NCI-H1048 (cell line): Measurements from ENCODE around the gene EID2B.

ENCODE experiments used
- DNase-seq: peaks from one replicate; lab custom pipeline; 2025; lab: John Stamatoyannopoulos, UW

The EID2B gene

GRCh38 chr19:39531834-39532232 lies 819 bp downstream of the EID2B start:
- DNase-seq, result no peak

GRCh38 chr19:39525205-39525604 lies 7.4 kb downstream of the EID2B start:
- no peak for DNase-seq

GRCh38 chr19:39524495-39524894 lies 8.2 kb downstream of the EID2B start:
- no peak for DNase-seq

- DNase-seq, result no peak
Measured at GRCh38 chr19:39520541-39521484, 11.8 kb downstream of the EID2B start.

GRCh38 chr19:39518975-39519374 lies 13.7 kb downstream of the EID2B start:
- DNase-seq, result no peak

- DNase-seq, result no peak
Measured at GRCh38 chr19:39518458-39518857, 14.2 kb downstream of the EID2B start.

GRCh38 chr19:39517432-39517831 lies 15.2 kb downstream of the EID2B start:
- no peak for DNase-seq

GRCh38 chr19:39516270-39516669 lies 16.4 kb downstream of the EID2B start:
- no peak for DNase-seq

GRCh38 chr19:39515551-39516191 lies 17.0 kb downstream of the EID2B start:
- DNase-seq, result no peak

- DNase-seq, result no peak
Measured at GRCh38 chr19:39514840-39515550, 17.7 kb downstream of the EID2B start, which contains the start of gene SELENOV. SELENOV (plus strand) TSS chr19:39515139; CDS start chr19:39515213, 74 bp downstream.

GRCh38 chr19:39512988-39513387 lies 19.7 kb downstream of the EID2B start:
- DNase-seq, result no peak

GRCh38 chr19:39509233-39509632 lies 23.4 kb downstream of the EID2B start:
- no peak for DNase-seq

GRCh38 chr19:39508629-39509028 lies 24.0 kb downstream of the EID2B start:
- DNase-seq, result no peak

- no peak for DNase-seq
Measured at GRCh38 chr19:39507715-39508364, 24.8 kb downstream of the EID2B start.

- peak; percentile 60 for DNase-seq
Measured at GRCh38 chr19:39506944-39507714, 25.5 kb downstream of the EID2B start.

- DNase-seq, result no peak
Measured at GRCh38 chr19:39506598-39506943, 26.1 kb downstream of the EID2B start.

GRCh38 chr19:39502640-39503417 lies 29.8 kb downstream of the EID2B start:
- DNase-seq, result peak; percentile 63

GRCh38 chr19:39501340-39501739 lies 31.3 kb downstream of the EID2B start:
- DNase-seq, result no peak

GRCh38 chr19:39500543-39500942 lies 32.1 kb downstream of the EID2B start:
- no peak for DNase-seq

- no peak for DNase-seq
Measured at GRCh38 chr19:39499932-39500331, 32.7 kb downstream of the EID2B start.
